ENCODE results near the gene TNS3.

TNS3 gene

GRCh38 chr7:47568547-47568946, 13.4 kb downstream of the TNS3 start:
- Histone ChIP-seq H3K9me3 (ENCODE audit: control insufficient read depth, insufficient read depth, low read length) (no peaks in the 10 kb centered on the region), H3K4me2 (ENCODE audit: low read length) (no peak overlapping the region), H3K9me2 (replicated peaks; ENCODE audit: control insufficient read depth, low read length) (no peaks in the 10 kb centered on the region), H3K36me3 (ENCODE audit: control insufficient read depth, low read length) (no peaks in the 10 kb centered on the region), H3K4me3 (ENCODE audit: low read length) (no peak overlapping the region), H3K27me3 (ENCODE audit: control insufficient read depth, low read length) (no peaks in the 10 kb centered on the region), H4K20me1 (ENCODE audit: control insufficient read depth, insufficient read depth, low read depth, low read length) (no peaks in the 10 kb centered on the region), H3K27ac (ENCODE audit: low read depth, low read length) (no peak overlapping the region), H3K79me2 (ENCODE audit: control insufficient read depth, low read length) (peaks cover 10% of the 10 kb centered on the region), H3K4me1 (ENCODE audit: control insufficient read depth, low read length) (peaks cover 26% of the 10 kb centered on the region), H3F3A (ENCODE audit: control insufficient read depth, insufficient read depth) (no peaks in the 10 kb centered on the region)
- TF ChIP-seq EZH2phosphoT487 (IDR thresholded peaks at IDR 0.05; ENCODE audit: borderline replicate concordance, low read length), result no peak
- TF ChIP-seq, protein P1, sequence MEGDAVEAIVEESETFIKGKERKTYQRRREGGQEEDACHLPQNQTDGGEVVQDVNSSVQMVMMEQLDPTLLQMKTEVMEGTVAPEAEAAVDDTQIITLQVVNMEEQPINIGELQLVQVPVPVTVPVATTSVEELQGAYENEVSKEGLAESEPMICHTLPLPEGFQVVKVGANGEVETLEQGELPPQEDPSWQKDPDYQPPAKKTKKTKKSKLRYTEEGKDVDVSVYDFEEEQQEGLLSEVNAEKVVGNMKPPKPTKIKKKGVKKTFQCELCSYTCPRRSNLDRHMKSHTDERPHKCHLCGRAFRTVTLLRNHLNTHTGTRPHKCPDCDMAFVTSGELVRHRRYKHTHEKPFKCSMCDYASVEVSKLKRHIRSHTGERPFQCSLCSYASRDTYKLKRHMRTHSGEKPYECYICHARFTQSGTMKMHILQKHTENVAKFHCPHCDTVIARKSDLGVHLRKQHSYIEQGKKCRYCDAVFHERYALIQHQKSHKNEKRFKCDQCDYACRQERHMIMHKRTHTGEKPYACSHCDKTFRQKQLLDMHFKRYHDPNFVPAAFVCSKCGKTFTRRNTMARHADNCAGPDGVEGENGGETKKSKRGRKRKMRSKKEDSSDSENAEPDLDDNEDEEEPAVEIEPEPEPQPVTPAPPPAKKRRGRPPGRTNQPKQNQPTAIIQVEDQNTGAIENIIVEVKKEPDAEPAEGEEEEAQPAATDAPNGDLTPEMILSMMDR (IDR thresholded peaks at IDR 0.05; ENCODE audit: low read depth, low read length, poor library complexity, severe bottlenecking), result no peak

- Histone ChIP-seq H3K9me2 (replicated peaks; ENCODE audit: control insufficient read depth, low read length) (no peaks in the 10 kb centered on the region), H3K4me3 (ENCODE audit: low read length) (no peak overlapping the region), H4K20me1 (ENCODE audit: control insufficient read depth, insufficient read depth, low read depth, low read length) (no peaks in the 10 kb centered on the region), H3K27ac (ENCODE audit: low read depth, low read length) (no peak overlapping the region), H3K9me3 (ENCODE audit: control insufficient read depth, insufficient read depth, low read length) (no peaks in the 10 kb centered on the region), H3K4me2 (ENCODE audit: low read length) (no peak overlapping the region), H3F3A (ENCODE audit: control insufficient read depth, insufficient read depth) (no peaks in the 10 kb centered on the region), H3K27me3 (ENCODE audit: control insufficient read depth, low read length) (no peaks in the 10 kb centered on the region), H3K4me1 (ENCODE audit: control insufficient read depth, low read length) (peaks cover 21% of the 10 kb centered on the region), H3K36me3 (ENCODE audit: control insufficient read depth, low read length) (no peaks in the 10 kb centered on the region), H3K79me2 (ENCODE audit: control insufficient read depth, low read length) (peaks cover 5% of the 10 kb centered on the region; the same call in 1 of the 2 replicates)
- no peak for TF ChIP-seq EZH2phosphoT487 (IDR thresholded peaks at IDR 0.05; ENCODE audit: borderline replicate concordance, low read length)
- TF ChIP-seq, protein P1 (IDR thresholded peaks at IDR 0.05; ENCODE audit: low read depth, low read length, poor library complexity, severe bottlenecking), result no peak
Observed at GRCh38 chr7:47568056-47568455, 13.9 kb downstream of the TNS3 start.

DNA sequence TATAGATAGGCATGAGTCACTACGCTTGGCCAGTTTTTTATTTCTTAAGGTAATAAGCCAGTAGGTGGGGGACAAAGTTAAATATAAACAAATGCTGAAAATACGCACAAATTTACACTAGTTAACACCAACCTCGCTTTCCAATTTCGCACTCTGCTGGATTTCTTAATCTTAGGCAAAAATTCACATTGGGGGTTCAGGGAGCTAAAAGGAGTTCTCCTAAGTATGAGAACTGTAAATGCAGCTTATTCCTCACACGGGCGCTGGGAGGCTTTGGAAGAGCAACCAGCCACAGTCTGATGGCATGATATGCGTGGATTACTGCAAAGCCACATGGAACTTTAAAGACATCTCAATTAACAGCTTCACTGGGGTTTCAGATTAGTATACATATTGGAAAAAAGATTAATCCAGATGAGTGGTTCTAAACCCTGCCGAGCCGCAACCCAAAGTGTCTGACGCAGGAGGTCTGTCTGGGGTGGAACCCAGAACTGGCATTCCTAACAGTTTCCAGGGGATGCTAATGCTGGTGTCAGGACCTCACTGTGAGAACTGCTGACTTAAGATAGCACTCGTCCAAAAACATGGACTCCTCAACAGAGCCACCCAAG, 16.2 kb downstream of the TNS3 start:
- no peaks in the 10 kb centered on the region for H4K20me1 ChIP-seq (ENCODE audit: control insufficient read depth, insufficient read depth, low read depth, low read length)
- H3K9me2 ChIP-seq (replicated peaks; ENCODE audit: control insufficient read depth, low read length), result no peaks in the 10 kb centered on the region
- no peaks in the 10 kb centered on the region for H3K27me3 ChIP-seq (ENCODE audit: control insufficient read depth, low read length)
- no peaks in the 10 kb centered on the region for H3F3A ChIP-seq (ENCODE audit: control insufficient read depth, insufficient read depth)
- H3K27ac ChIP-seq (ENCODE audit: low read depth, low read length), result no peak overlapping the region
- TF ChIP-seq, protein P1 (IDR thresholded peaks at IDR 0.05; ENCODE audit: low read depth, low read length, poor library complexity, severe bottlenecking), result no peak
- TF ChIP-seq EZH2phosphoT487 (IDR thresholded peaks at IDR 0.05; ENCODE audit: borderline replicate concordance, low read length), result no peak
- no peak overlapping the region for H3K4me2 ChIP-seq (ENCODE audit: low read length)
- H3K4me1 ChIP-seq (ENCODE audit: control insufficient read depth, low read length), result peaks cover 6% of the 10 kb centered on the region
- no peaks in the 10 kb centered on the region for H3K9me3 ChIP-seq (ENCODE audit: control insufficient read depth, insufficient read depth, low read length)
- no peak overlapping the region for H3K4me3 ChIP-seq (ENCODE audit: low read length)
- no peaks in the 10 kb centered on the region for H3K79me2 ChIP-seq (ENCODE audit: control insufficient read depth, low read length)
- H3K36me3 ChIP-seq (ENCODE audit: control insufficient read depth, low read length), result no peaks in the 10 kb centered on the region

All from DOHH2 (cell line).